HEK293 (cell line): ENCODE results near the gene LRRC59.

Source experiments
- GLIS1 ChIP-seq: fragments of 450-650 bp; formaldehyde crosslinking; IDR thresholded peaks from 2 replicates; pipeline ENCODE4 v1.5.1; 2016; ENCODE audit warnings: missing biosample characterization, missing genetic modification characterization
- KLF1 ChIP-seq: fragments of 450-650 bp; formaldehyde crosslinking; IDR thresholded peaks from 2 replicates; pipeline ENCODE4 v1.5.1; 2016; ENCODE audit warnings: missing biosample characterization, missing genetic modification characterization
- MYNN ChIP-seq: fragments of 450-650 bp; formaldehyde crosslinking; IDR thresholded peaks from 2 replicates; pipeline ENCODE4 v1.5.1; 2016; ENCODE audit warnings: missing biosample characterization, missing genetic modification characterization, borderline replicate concordance
- PATZ1 ChIP-seq: fragments of 450-650 bp; formaldehyde crosslinking; IDR thresholded peaks from 2 replicates; pipeline ENCODE4 v1.5.1; 2016; ENCODE audit warnings: missing biosample characterization, missing genetic modification characterization
- REPIN1 ChIP-seq: fragments of 450-650 bp; formaldehyde crosslinking; IDR thresholded peaks from 2 replicates; pipeline ENCODE4 v1.5.1; 2017; ENCODE audit warnings: missing biosample characterization, missing genetic modification characterization, low read depth
- REST ChIP-seq: fragments of 450-650 bp; formaldehyde crosslinking; IDR thresholded peaks from 2 replicates; pipeline ENCODE4 v1.5.1; 2016; ENCODE audit warnings: missing biosample characterization, missing genetic modification characterization
- SCRT2 ChIP-seq: fragments of 450-650 bp; formaldehyde crosslinking; IDR thresholded peaks from 2 replicates; pipeline ENCODE4 v1.5.1; 2016; ENCODE audit warnings: missing biosample characterization, missing genetic modification characterization
- SP2 ChIP-seq: fragments of 450-650 bp; formaldehyde crosslinking; IDR thresholded peaks from 2 replicates; pipeline ENCODE4 v1.5.1; 2016; ENCODE audit warnings: missing biosample characterization, missing genetic modification characterization
- SP7 ChIP-seq: fragments of 450-650 bp; formaldehyde crosslinking; IDR thresholded peaks from 2 replicates; pipeline ENCODE4 v1.5.1; 2016; ENCODE audit warnings: missing biosample characterization, missing genetic modification characterization
- ZBTB20 ChIP-seq: fragments of 450-650 bp; formaldehyde crosslinking; IDR thresholded peaks from 2 replicates; pipeline ENCODE4 v1.5.1; 2016; ENCODE audit warnings: missing biosample characterization, missing genetic modification characterization
- ZBTB8A ChIP-seq: fragments of 450-650 bp; formaldehyde crosslinking; IDR thresholded peaks from 2 replicates; pipeline ENCODE4 v1.5.1; 2016; ENCODE audit warnings: missing biosample characterization, missing genetic modification characterization
- ZEB2 ChIP-seq: fragments of 450-650 bp; formaldehyde crosslinking; IDR thresholded peaks from 2 replicates; pipeline ENCODE4 v1.5.1; 2016; ENCODE audit warnings: missing biosample characterization, missing genetic modification characterization
- ZFP37 ChIP-seq: fragments of 450-650 bp; formaldehyde crosslinking; IDR thresholded peaks from 2 replicates; pipeline ENCODE4 v1.5.1; 2016; ENCODE audit warnings: missing biosample characterization, missing genetic modification characterization
- ZFP69B ChIP-seq: fragments of 450-650 bp; formaldehyde crosslinking; IDR thresholded peaks from 2 replicates; pipeline ENCODE4 v1.5.1; 2016; ENCODE audit warnings: missing biosample characterization, missing genetic modification characterization
- ZNF146 ChIP-seq: fragments of 450-650 bp; formaldehyde crosslinking; IDR thresholded peaks from 2 replicates; pipeline ENCODE4 v1.5.1; 2016; ENCODE audit warnings: missing biosample characterization, missing genetic modification characterization
- ZNF16 ChIP-seq: fragments of 450-650 bp; formaldehyde crosslinking; IDR thresholded peaks from 2 replicates; pipeline ENCODE4 v1.5.1; 2016; ENCODE audit warnings: low read depth, missing biosample characterization, missing genetic modification characterization
- ZNF211 ChIP-seq: fragments of 450-650 bp; formaldehyde crosslinking; IDR thresholded peaks from 2 replicates; pipeline ENCODE4 v1.5.1; 2016; ENCODE audit warnings: low read depth, missing biosample characterization, missing genetic modification characterization
- ZNF324 ChIP-seq: fragments of 450-650 bp; formaldehyde crosslinking; IDR thresholded peaks from 2 replicates; pipeline ENCODE4 v1.5.1; 2016; ENCODE audit warnings: missing biosample characterization, missing genetic modification characterization
- ZNF362 ChIP-seq: fragments of 450-650 bp; formaldehyde crosslinking; IDR thresholded peaks from 2 replicates; pipeline ENCODE4 v1.5.1; 2016; ENCODE audit warnings: missing biosample characterization, missing genetic modification characterization
- ZNF473 ChIP-seq: fragments of 450-650 bp; formaldehyde crosslinking; IDR thresholded peaks from 2 replicates; pipeline ENCODE4 v1.5.1; 2017; ENCODE audit warnings: missing biosample characterization, missing genetic modification characterization
- ZNF529 ChIP-seq: fragments of 450-650 bp; formaldehyde crosslinking; IDR thresholded peaks from 2 replicates; pipeline ENCODE4 v1.5.1; 2017; ENCODE audit warnings: missing genetic modification characterization, missing biosample characterization; ENCODE audit not compliant: insufficient replicate concordance
- ZNF560 ChIP-seq: fragments of 450-650 bp; formaldehyde crosslinking; IDR thresholded peaks from 2 replicates; pipeline ENCODE4 v1.5.1; 2017; ENCODE audit warnings: missing biosample characterization, missing genetic modification characterization, borderline replicate concordance
- ZNF626 ChIP-seq: fragments of 450-650 bp; sonication (Bioruptor Pico); formaldehyde crosslinking; IDR thresholded peaks from 2 replicates; pipeline ENCODE4 v1.5.1; 2018; ENCODE audit warnings: missing biosample characterization, missing genetic modification characterization, inconsistent platforms
- ZNF629 ChIP-seq: fragments of 450-650 bp; formaldehyde crosslinking; IDR thresholded peaks from 2 replicates; pipeline ENCODE4 v1.5.1; 2017; ENCODE audit warnings: missing biosample characterization, missing genetic modification characterization
- ZNF692 ChIP-seq: fragments of 450-650 bp; formaldehyde crosslinking; IDR thresholded peaks from 2 replicates; pipeline ENCODE4 v1.5.1; 2016; ENCODE audit warnings: missing biosample characterization, missing genetic modification characterization
- ZNF785 ChIP-seq: fragments of 450-650 bp; formaldehyde crosslinking; IDR thresholded peaks from 2 replicates; pipeline ENCODE4 v1.5.1; 2016; ENCODE audit warnings: missing biosample characterization, missing genetic modification characterization
- ZNF791 ChIP-seq: fragments of 450-650 bp; formaldehyde crosslinking; IDR thresholded peaks from 2 replicates; pipeline ENCODE4 v1.5.1; 2016; ENCODE audit warnings: missing biosample characterization, missing genetic modification characterization
- ZNF843 ChIP-seq: fragments of 450-650 bp; formaldehyde crosslinking; IDR thresholded peaks from 2 replicates; pipeline ENCODE4 v1.5.1; 2016; ENCODE audit warnings: missing biosample characterization, missing genetic modification characterization
- ZSCAN4 ChIP-seq: fragments of 450-650 bp; formaldehyde crosslinking; IDR thresholded peaks from 2 replicates; pipeline ENCODE4 v1.5.1; 2017; ENCODE audit warnings: missing biosample characterization, missing genetic modification characterization

LRRC59 gene

GRCh38 chr17:50397111-50397918, at the start of gene LRRC59 (continued):
- TF ChIP-seq ZSCAN4 (tag by site-specific recombination) (0 out of 2 replicates have a peak, but pooled peaks have one; percentile 72), ZNF362 (tag by site-specific recombination) (0 out of 2 replicates have a peak, but pooled peaks have one; percentile 44), ZNF791 (no peak), ZNF692 (tag by site-specific recombination) (peak; percentile 93), KLF1 (peak; percentile 71), ZNF146 (tag by site-specific recombination) (peak; percentile 78), SCRT2 (tag by site-specific recombination) (peak; percentile 61), ZNF785 (tag by site-specific recombination) (peak; percentile 94), PATZ1 (tag by site-specific recombination) (peak; percentile 66), ZBTB8A (peak; percentile 50), ZEB2 (peak; percentile 97), ZNF529 (tag by site-specific recombination) (no peak), GLIS1 (peak; percentile 51; the same call in 1 of the 2 replicates), MYNN (tag by site-specific recombination) (peak; percentile 43; the same call in 1 of the 2 replicates), ZNF629 (tag by site-specific recombination) (peak; percentile 91), SP7 (tag by site-specific recombination) (peak; percentile 95), ZNF560 (tag by site-specific recombination) (peak; percentile 38; the same call in 1 of the 2 replicates), ZNF16 (no peak), ZNF324 (tag by site-specific recombination) (peak; percentile 99), ZFP37 (tag by site-specific recombination) (peak; percentile 91), ZNF843 (tag by site-specific recombination) (peak; percentile 84), REST (peak; percentile 52; the same call in 1 of the 2 replicates), REPIN1 (tag by site-specific recombination) (no peak), ZNF626 (tag by site-specific recombination) (no peak), SP2 (tag by site-specific recombination) (peak; percentile 77), ZNF473 (tag by site-specific recombination) (no peak), ZNF211 (no peak), ZBTB20 (tag by site-specific recombination) (peak; percentile 74; the same call in 1 of the 2 replicates), ZFP69B (tag by site-specific recombination) (peak; percentile 87; the same call in 1 of the 2 replicates)
